ENCODE results near the gene ZNF780B.

DNA sequence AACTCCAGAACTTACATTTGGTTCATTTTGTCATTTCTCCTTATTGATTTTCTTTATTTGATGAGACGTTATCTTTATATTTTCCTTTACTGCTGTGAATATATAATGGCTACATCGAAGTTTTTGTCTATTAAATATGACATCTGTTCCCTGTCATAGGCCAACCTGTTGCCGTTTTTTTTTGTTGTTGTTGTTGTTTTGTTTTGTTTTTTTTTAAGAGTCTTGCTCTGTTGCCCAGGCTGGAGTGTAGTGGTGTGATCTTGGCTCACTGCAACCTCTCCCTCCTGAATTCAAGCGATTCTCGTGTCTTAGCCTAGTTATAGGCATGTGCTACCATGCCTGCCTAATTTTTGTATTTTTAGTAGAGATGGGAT, 29.4 kb downstream of the ZNF780B start:
- no peak for TF ChIP-seq EGR1 (IDR thresholded peaks at IDR 0.05)
- no peak for TF ChIP-seq ZBTB7A (IDR thresholded peaks at IDR 0.05; ENCODE audit: low read depth)
- TF ChIP-seq MAX (IDR thresholded peaks at IDR 0.05), result no peak
- no peak for TF ChIP-seq USF1 (IDR thresholded peaks at IDR 0.05)
- no peak for TF ChIP-seq EP300 (IDR thresholded peaks at IDR 0.05; ENCODE audit: borderline replicate concordance)
- TF ChIP-seq TAF1 (IDR thresholded peaks at IDR 0.05; ENCODE audit: low read depth), result no peak
- TF ChIP-seq FOXM1 (IDR thresholded peaks at IDR 0.05; ENCODE audit: borderline replicate concordance, low read depth), result no peak
- TF ChIP-seq TEAD4 (IDR thresholded peaks at IDR 0.05), result no peak
- no peak for TF ChIP-seq YY1 (IDR thresholded peaks at IDR 0.05; ENCODE audit: low read depth)
- TF ChIP-seq RAD21 (IDR thresholded peaks at IDR 0.05; ENCODE audit: low read depth), result no peak
- TF ChIP-seq CREB1 (IDR thresholded peaks at IDR 0.05; ENCODE audit: low read depth), result no peak
